GM03348 (cell line): ENCODE measurements around the gene REL.
A peak's percentile ranks its signal among the peaks of the same experiment; 100 is the strongest.
"Not testable (repeated sequence)": the region's sequence is repeated elsewhere in the genome, so short reads cannot be mapped to it uniquely, and the experiment has no call there.

Source experiments
- DNase-seq: peaks from one replicate; pipeline ENCODE4 v3.0.0; 2012; ENCODE audit warnings: low spot score

REL gene

DNA sequence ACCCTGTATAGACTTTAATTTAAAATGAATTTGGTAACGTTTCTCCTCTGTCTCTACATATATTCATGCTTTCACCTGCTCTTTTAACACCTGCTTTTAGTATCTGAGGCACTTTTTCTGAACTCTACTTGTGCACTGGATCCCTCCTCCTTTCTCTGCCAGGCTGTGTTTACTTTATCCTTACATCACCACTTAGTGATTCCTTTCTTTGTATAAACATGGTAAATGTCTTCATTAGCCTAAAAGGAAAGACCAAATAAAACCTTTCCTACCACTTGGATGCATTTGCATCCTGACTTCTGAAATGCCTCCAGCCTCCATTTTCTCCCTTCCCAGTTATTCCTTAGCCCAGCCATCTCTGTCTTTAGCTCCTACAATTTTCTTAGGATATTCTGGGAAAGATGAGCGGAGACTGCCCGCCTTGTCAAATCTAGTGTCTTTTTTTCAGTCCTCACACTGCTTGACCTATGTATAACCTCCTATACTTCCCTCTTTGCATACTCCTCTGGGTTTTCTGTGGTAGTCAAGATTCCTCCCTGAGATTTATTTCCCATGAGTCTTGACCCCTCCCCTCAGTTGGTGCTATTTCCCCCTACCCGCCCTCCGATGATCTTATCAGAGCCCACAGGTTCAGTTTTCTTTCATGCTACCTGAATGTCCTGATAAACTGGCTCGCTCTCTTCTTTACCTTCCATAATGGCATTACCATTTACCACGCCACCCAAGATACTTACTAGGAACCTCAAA lies 44.8 kb downstream of the REL start:
- no peak for DNase-seq

DNA sequence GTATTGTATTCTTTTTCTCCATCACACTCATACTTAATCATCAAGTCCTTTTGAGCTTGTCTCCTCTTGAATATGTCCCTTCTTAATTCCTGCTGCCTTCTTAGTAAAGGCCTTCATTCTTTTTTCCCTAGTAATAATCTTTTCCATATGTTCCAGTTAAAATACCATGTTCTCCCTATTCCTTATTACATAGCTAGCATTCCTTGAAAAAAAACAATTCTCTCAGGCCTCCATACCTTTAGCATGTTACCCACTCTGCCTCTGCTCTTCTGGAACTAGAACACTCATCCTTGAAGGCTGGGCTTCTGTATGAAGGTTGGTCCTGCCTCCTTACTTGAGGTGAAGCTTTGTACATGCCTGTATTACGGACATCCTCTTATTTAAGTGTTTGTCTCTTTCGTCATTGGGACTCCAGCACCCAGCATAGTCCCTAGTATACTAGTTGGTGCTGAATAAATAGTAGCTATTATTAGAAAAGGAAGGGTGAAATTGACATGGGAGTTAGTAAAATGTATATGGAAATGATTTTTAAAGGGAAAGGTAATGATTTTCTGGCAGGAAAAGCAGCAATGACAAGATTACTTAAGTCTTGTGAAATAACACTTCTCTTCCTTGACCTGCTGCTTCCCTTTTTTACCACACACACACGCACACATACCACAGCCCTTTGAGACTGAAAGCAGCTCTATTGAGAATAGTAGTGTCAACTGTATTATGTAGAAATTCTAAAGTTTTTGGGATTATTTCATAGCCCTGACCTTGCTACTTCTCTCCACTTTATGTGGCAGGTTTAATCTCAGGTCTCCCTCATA lies 45.6 kb downstream of the REL start:
- DNase-seq = peak; percentile 38

DNA sequence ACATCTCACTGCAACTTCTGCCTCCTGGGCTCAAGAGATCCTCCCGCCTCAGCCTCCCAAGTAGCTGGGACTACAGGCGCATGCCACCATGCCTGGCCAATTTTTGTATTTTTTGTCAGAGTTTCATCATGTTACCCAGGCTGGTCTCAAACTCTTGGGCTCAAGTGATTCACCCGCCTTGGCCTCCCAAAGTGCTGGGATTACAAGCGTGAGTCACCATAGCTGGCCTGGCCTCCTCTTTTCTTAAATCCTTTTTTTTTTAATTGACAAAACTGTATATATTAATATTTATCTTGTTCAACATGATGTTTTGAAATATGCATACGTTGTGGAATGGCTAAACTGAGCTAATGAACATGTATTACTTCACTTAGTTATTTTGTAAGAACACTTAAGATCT lies 50.7 kb downstream of the REL start:
- DNase-seq = not testable (repeated sequence)

DNA sequence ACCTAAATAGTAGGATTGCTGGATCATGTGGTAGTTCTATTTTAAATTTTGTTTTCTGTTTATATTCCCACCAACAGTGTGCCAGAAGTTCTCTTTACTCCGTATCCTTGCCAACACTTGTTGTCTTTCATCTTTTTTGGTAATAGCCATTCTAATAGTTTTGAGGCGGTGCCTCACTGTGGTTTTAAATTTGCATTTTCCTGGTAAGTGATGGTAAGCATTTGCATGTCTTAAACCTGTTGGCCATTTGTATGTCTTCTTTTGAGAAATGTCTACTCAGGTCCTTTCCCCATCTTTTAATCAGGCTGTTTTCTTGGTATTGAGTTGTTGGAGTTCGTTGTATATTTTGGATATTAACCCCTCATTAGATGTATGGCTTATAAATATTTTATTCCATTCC lies 51.6 kb downstream of the REL start:
- no peak for DNase-seq

DNA sequence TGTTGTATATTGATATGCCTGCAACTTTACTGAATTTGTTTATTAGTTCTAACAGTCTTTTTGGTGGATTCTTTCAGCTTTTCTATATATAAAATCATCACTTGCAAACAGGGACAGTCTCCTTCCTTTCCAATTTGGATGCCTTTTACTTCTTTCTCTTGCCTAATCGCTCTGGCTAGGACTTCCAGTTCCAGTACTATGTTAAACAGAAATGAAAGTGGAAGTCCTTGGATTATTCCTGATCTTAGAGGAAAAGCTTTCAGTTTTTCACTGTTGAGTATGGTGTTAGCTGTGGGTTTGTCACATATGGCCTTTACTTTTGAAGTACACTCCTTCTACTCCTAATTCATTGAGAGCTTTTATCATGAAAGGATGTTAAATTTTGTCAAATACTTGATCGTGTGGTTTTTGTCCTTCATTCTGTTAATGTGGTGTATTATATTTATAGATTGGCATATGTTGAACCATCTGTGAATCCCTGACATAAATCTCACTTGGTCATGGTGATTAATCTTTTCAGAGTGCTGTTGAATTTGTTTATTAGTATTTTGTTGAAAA lies 52.9 kb downstream of the REL start:
- peak; percentile 8 for DNase-seq

GRCh38 chr2:60936757-60937156 lies 55.4 kb downstream of the REL start:
- no peak for DNase-seq

GRCh38 chr2:60938301-60938700 lies 56.9 kb downstream of the REL start:
- DNase-seq = no peak

GRCh38 chr2:60939622-60940021 lies 58.2 kb downstream of the REL start:
- no peak for DNase-seq

DNA sequence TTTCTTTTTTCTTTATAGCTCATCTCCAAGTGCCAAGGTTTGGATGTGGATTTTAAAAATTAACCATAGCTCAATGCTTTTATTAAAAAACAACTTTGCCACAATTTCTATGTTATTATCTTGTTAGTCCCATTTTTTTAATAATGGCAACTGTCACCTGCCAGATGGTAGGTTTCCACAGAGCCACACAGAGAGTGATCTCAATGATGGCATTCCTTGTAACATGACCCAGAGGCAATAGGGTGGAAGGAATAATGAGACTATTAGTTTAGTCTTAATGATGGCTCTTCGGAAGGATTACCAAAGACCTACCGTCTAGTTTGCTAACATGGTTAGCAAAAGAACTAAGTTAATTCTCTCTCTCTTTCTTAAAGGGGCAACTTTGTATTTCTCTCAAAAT lies 64.0 kb downstream of the REL start:
- DNase-seq = no peak

DNA sequence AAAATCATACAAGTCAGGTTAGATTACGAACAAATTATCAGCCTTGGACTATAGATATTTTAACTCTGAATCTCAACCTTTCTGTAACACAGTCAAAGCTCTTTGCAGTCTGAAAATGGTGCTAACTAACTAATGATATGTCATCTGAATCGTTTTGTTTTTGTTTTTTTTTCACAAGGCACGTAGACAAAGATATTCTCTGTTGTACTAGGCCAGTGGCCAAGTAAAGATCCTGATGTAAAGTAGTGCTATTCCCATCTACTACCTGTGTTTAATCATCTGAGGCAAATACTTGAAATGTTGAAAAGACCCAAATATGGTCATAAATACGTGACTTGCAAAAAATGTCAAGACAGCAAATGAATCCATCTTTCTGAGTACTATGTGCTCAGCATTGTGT lies 65.7 kb downstream of the REL start:
- DNase-seq = no peak

GRCh38 chr2:60948161-60948560 lies 66.8 kb downstream of the REL start:
- DNase-seq = no peak

GRCh38 chr2:60948926-60949579 lies 67.7 kb downstream of the REL start:
- peak; percentile 23 for DNase-seq

DNA sequence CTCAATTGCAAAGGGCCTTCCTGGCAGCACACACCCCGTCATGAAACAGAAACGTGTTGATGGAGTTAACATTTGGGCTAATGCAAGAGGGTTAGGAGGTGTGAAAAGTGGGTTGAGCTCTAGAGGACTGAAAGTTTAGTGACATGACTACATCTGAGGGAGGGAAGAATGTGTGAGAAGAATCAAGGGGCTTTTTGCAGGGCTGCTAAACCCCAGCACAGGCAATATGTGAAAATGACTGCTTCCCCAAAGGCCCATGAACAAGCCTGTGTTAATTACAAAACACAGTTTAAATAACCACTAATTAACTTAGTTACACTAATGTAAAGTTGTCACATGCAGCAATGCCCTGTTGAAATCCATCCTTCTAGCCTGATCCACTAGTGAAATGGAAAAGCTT lies 72.8 kb downstream of the REL start:
- no peak for DNase-seq

DNA sequence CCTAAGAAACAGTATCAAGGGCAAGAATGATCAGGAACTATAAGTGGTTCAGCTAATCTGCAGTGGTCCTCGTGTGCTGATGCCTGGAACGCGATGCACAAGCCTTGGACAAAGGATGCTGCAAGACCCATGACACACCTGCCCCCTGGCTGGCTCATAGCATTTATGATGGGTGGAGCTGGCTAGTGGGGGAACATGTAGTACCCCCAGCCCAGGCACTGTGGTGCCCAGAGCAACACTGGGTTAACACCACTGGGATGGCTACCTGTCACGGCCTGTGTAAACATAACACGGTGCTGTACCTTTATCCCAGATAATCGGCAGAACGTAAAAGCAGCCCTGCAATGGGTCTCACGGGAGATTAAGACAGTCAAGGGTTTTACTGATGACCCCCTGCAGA lies 75.8 kb downstream of the REL start:
- no peak for DNase-seq

- no peak for DNase-seq
These were observed 76.3 kb downstream of the REL start for GRCh38 chr2:60957643-60958042.

- peak; percentile 18 for DNase-seq
These were observed 77.0 kb downstream of the REL start for GRCh38 chr2:60958361-60958760.

DNA sequence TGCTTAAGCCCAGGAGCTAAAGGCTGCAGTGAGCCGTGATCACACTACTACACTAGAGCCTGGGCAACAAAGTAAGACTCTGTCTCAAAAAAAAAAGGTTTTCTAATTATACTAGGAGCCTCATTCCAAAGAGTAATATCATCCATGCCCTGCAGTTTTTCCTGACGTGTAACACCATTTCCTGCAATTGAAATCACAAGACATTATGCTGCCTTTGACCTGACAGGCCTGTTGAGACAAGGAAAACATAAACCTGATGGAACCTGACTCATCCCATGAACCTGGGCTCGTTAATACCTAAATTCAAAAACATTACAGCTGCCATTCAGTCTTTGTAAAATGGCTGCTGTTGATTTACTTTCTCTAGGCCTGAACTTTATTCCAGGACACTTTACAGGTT lies 77.4 kb downstream of the REL start:
- peak; percentile 30 for DNase-seq

GRCh38 chr2:60959501-60959900 lies 78.1 kb downstream of the REL start:
- DNase-seq = no peak

- DNase-seq = no peak
These were observed 79.3 kb downstream of the REL start for GRCh38 chr2:60960706-60961105.

DNA sequence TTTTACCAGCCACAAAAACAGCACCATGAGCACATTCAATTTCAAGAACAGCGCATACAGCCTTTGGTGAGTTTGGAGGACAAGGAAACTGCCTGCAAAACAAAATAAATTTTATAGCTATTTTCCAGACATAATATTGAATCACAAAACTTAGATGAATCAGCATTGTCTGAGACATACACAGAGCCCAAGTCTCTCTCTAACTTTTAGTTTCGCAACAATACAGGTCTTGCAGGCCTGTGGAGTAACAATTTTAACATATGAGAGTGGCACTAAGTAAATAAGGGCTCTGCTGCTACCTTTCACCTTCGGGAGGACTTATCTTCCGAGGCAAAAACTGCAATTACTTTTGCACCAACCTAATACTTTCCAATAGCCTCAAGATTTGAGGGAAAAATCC lies 80.1 kb downstream of the REL start:
- peak; percentile 70 for DNase-seq

DNA sequence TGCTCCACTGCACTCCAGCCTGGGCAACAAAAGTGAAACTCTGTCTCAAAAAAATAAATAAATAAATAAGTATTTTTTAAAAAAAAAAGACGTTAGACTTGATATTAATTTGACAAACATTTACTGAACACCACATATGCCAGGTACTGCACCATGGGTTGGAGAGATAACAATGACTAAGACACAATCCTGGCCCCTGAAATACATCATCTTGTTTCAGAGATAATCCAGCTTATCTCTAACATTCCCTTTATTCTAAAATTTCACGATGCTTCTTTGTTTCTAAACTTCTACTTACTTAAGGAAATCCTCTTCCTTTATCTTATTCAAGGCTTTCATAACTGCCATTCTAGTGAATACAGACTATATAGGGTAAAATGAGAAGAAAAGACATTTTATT lies 81.2 kb downstream of the REL start:
- no peak for DNase-seq

GRCh38 chr2:60963190-60963589 lies 81.8 kb downstream of the REL start:
- no peak for DNase-seq
